PC-3 (cell line): ENCODE data around the gene RORB. TPM values are rescaled to one million over a fixed set of nuclear protein-coding genes. Genes with fewer than 3 reads are reported as not detected.

Experiments used
- ATAC-seq: fragments of 200-7000 bp; cut with Tn5 transposase; 2 replicates; pipeline ENCODE4 v1.9.1; 2020; ENCODE audit warnings: mild to moderate bottlenecking, moderate library complexity
- BruUV-seq: library from RNA; stranded (reverse); fragments of 400-500 nt; replicated peaks from 2 replicates; lab custom pipeline; 2021; lab: Mats Ljungman, UMichigan
- CTCF ChIA-PET: fragments of 300-600 bp; sonication (Branson Sonifier 250); formaldehyde crosslinking; loops from one replicate; lab custom pipeline; 2022; ENCODE audit warnings: antibody characterized with exemption; lab: Charles Lee
- POLR2A ChIA-PET: fragments of 300-600 bp; sonication (Branson Sonifier 250); formaldehyde crosslinking; loops from one replicate; lab custom pipeline; 2022; ENCODE audit warnings: antibody characterized with exemption; ENCODE audit not compliant: unreplicated experiment; lab: Charles Lee
- DNase-seq: peaks from one replicate; pipeline ENCODE4 v3.0.0-alpha.2; 2015
- H2AFZ ChIP-seq: fragments of 300-600 bp; sonication (generic); 2 replicates; pipeline ENCODE4 v1.6.0; 2016; ENCODE audit warnings: antibody characterized with exemption, low read length
- H3F3A ChIP-seq: fragments of 300-600 bp; sonication (generic); one replicate; pipeline ENCODE4 v1.6.0; 2017; ENCODE audit warnings: antibody characterized with exemption, low read length, control low read depth, mild to moderate bottlenecking; ENCODE audit not compliant: unreplicated experiment
- H3K27ac ChIP-seq: fragments of 300-600 bp; sonication (generic); 2 replicates; pipeline ENCODE4 v1.5.1; 2016; ENCODE audit warnings: mild to moderate bottlenecking, low read length
- H3K27me3 ChIP-seq: fragments of 300-600 bp; sonication (generic); 2 replicates; pipeline ENCODE4 v1.6.1; 2016; ENCODE audit warnings: low read length, mixed read lengths
- H3K36me3 ChIP-seq: fragments of 300-600 bp; sonication (generic); 2 replicates; pipeline ENCODE4 v1.6.1; 2016; ENCODE audit warnings: low read depth, mixed run types, low read length, mixed read lengths
- H3K4me1 ChIP-seq: fragments of 300-600 bp; sonication (generic); 2 replicates; pipeline ENCODE4 v1.5.1; 2016; ENCODE audit warnings: low read length; ENCODE audit not compliant: insufficient read depth
- H3K4me2 ChIP-seq: fragments of 300-600 bp; sonication (generic); 2 replicates; pipeline ENCODE4 v1.6.0; 2016; ENCODE audit warnings: low read length
- H3K4me3 ChIP-seq: fragments of 300-600 bp; sonication (generic); 2 replicates; pipeline ENCODE4 v1.5.1; 2016; ENCODE audit warnings: mild to moderate bottlenecking, low read length, mixed read lengths
- H3K79me2 ChIP-seq: fragments of 300-600 bp; sonication (generic); 2 replicates; pipeline ENCODE4 v1.6.1; 2017; ENCODE audit warnings: low read length, mixed read lengths
- H3K9ac ChIP-seq: fragments of 300-600 bp; sonication (generic); 2 replicates; pipeline ENCODE4 v1.6.0; 2016; ENCODE audit warnings: mild to moderate bottlenecking, low read length
- H3K9me2 ChIP-seq: fragments of 300-600 bp; sonication (generic); replicated peaks from 2 replicates; pipeline ENCODE4 v1.6.1; 2016; ENCODE audit warnings: mixed run types, low read length, mixed read lengths
- H3K9me3 ChIP-seq: fragments of 300-600 bp; sonication (generic); 2 replicates; pipeline ENCODE4 v1.6.1; 2016; ENCODE audit warnings: low read length, mixed read lengths
- H4K20me1 ChIP-seq: fragments of 300-600 bp; sonication (generic); 2 replicates; pipeline ENCODE4 v1.6.1; 2016; ENCODE audit warnings: low read length, mixed read lengths
- EZH2 ChIP-seq: fragments of 300-600 bp; sonication (generic); IDR thresholded peaks from one replicate; pipeline ENCODE4 v1.6.1; 2017; ENCODE audit warnings: antibody characterized with exemption, mild to moderate bottlenecking, low read length; ENCODE audit not compliant: unreplicated experiment
- EZH2phosphoT487 ChIP-seq: fragments of 300-600 bp; sonication (generic); IDR thresholded peaks from 2 replicates; pipeline ENCODE4 v1.6.1; 2018; ENCODE audit warnings: mild to moderate bottlenecking, antibody characterized with exemption, low read length, borderline replicate concordance
- intact Hi-C: fragments of 100-400 bp; cut with micrococcal nuclease; formaldehyde crosslinking; loops from 2 replicates; pipeline ENCODE4 v1.9.0; 2023
- total RNA-seq: library from RNA; depleted of rRNA; stranded (reverse); fragments of >200 nt; gene quantifications from 2 replicates; pipeline ENCODE4 v1.2.3, GENCODE V29; 2014
- TF ChIP-seq, protein P1 (sequence below): fragments of 300-600 bp; sonication (generic); conservative IDR thresholded peaks from 2 replicates; pipeline ENCODE4 v1.5.1; 2017; ENCODE audit warnings: antibody characterized with exemption, low read depth, mild to moderate bottlenecking, low read length

The RORB gene
- total RNA-seq, 1 experiment from 2014 or later: not detected

DNA sequence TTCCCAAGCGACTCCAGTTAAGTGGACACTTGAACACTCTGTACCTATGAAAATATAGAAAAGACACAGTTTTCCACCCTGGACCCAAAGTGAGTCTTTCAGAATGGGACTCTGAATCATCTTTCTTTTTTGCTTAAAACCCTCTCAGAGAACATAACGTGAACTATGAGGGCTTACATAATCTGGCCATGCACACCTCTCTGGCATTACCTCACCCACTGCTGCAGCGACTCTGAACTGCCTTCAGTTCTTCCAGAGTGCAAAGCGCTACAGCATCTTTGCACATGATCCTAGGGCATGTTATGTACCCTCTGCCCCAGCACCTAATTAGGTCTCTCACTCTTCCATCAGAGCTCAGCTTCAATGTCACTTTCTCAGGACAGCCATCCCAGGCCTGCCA is 186.2 kb downstream of the RORB start:
- intact Hi-C loops: no loop called here
- Histone ChIP-seq H3K36me3 (no peaks in the 10 kb centered on the region), H3K9me2 (no peaks in the 10 kb centered on the region), H3K4me3 (no peak overlapping the region), H3K4me2 (no peak overlapping the region), H3K79me2 (no peaks in the 10 kb centered on the region), H3K9me3 (no peaks in the 10 kb centered on the region), H3F3A (no peaks in the 10 kb centered on the region), H2AFZ (no peak overlapping the region), H3K27me3 (peaks cover 15% of the 10 kb centered on the region; the same call in 1 of the 2 replicates), H3K9ac (no peak overlapping the region), H3K4me1 (no peaks in the 10 kb centered on the region), H3K27ac (no peak overlapping the region), H4K20me1 (no peaks in the 10 kb centered on the region)
- DNase-seq: no peak
- TF ChIP-seq EZH2: no peak
- TF ChIP-seq, protein P1, sequence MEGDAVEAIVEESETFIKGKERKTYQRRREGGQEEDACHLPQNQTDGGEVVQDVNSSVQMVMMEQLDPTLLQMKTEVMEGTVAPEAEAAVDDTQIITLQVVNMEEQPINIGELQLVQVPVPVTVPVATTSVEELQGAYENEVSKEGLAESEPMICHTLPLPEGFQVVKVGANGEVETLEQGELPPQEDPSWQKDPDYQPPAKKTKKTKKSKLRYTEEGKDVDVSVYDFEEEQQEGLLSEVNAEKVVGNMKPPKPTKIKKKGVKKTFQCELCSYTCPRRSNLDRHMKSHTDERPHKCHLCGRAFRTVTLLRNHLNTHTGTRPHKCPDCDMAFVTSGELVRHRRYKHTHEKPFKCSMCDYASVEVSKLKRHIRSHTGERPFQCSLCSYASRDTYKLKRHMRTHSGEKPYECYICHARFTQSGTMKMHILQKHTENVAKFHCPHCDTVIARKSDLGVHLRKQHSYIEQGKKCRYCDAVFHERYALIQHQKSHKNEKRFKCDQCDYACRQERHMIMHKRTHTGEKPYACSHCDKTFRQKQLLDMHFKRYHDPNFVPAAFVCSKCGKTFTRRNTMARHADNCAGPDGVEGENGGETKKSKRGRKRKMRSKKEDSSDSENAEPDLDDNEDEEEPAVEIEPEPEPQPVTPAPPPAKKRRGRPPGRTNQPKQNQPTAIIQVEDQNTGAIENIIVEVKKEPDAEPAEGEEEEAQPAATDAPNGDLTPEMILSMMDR: no peak
- TF ChIP-seq EZH2phosphoT487: no peak
- ChIA-PET CTCF (no interaction called here), POLR2A (no interaction called here)
- no TSS peak for BruUV-seq
- ATAC-seq: no peak

DNA sequence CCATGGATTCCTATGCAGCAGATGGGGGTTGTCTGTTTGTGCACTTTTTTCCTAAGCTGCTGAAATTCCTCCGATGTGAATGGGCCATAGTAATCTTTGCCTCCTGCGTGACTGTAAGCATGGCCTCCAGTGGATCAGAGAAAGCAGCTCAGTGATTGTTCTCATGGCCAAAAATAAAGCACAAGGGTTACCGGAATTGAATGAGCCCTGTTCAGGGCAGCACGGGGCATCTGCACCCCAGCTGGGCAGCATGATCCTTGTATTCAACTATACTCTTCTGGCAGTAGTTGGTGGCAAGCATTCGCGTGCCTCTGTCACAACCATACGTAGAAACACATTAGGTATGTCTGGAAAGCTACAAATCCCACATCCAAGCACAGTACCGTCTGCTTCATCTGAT is 193.9 kb downstream of the RORB start:
- ChIA-PET CTCF (no interaction called here), POLR2A (no interaction called here)
- no peaks in the 10 kb centered on the region for H3K4me1 ChIP-seq
- no peak overlapping the region for H3K27ac ChIP-seq
- H3K27me3 ChIP-seq: peaks cover 10% of the 10 kb centered on the region
- no peaks in the 10 kb centered on the region for H4K20me1 ChIP-seq
- H3K79me2 ChIP-seq: no peaks in the 10 kb centered on the region
- no peak overlapping the region for H3K4me3 ChIP-seq
- H3K9me2 ChIP-seq: no peaks in the 10 kb centered on the region
- TF ChIP-seq, protein P1: no peak
- no peak for TF ChIP-seq EZH2
- no peaks in the 10 kb centered on the region for H3F3A ChIP-seq
- intact Hi-C loops: no loop called here
- no peak overlapping the region for H2AFZ ChIP-seq
- ATAC-seq: no peak
- no peak for DNase-seq
- BruUV-seq: no TSS peak
- H3K36me3 ChIP-seq: no peaks in the 10 kb centered on the region
- no peak overlapping the region for H3K9ac ChIP-seq
- H3K9me3 ChIP-seq: no peaks in the 10 kb centered on the region
- no peak overlapping the region for H3K4me2 ChIP-seq

DNA sequence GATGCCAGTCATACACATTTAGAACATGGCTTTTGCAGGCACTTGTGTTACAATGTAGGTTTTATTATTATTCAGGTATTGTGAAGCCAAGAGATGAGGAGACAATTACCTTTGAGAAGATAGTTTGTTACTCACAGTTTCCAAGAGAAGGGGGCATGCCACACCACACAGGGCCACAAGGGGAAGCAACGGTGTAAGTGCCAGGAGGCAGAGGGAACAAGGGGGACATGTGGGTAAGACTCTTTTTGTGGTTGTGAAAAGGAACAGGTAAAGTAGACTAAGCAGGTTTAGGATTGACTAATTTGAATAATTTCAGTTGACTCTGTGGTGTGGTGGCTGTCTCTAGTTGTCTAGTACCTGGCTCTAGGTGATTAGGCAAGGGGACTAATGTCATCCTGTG is 199.4 kb downstream of the RORB start:
- POLR2A ChIA-PET: no interaction called here
- no peak overlapping the region for H3K4me3 ChIP-seq
- no peaks in the 10 kb centered on the region for H4K20me1 ChIP-seq
- H3K9me3 ChIP-seq: no peaks in the 10 kb centered on the region
- H3K4me1 ChIP-seq: no peaks in the 10 kb centered on the region
- H3K79me2 ChIP-seq: no peaks in the 10 kb centered on the region
- CTCF ChIA-PET: no interaction called here
- DNase-seq: no peak
- no peaks in the 10 kb centered on the region for H3K9me2 ChIP-seq
- intact Hi-C loops: no loop called here
- no peaks in the 10 kb centered on the region for H3K36me3 ChIP-seq
- BruUV-seq: no TSS peak
- H2AFZ ChIP-seq: no peak overlapping the region
- no peak for TF ChIP-seq EZH2phosphoT487
- no peak overlapping the region for H3K27ac ChIP-seq
- ATAC-seq: no peak
- H3K27me3 ChIP-seq: no peaks in the 10 kb centered on the region
- H3K4me2 ChIP-seq: no peak overlapping the region
- H3F3A ChIP-seq: no peaks in the 10 kb centered on the region
- no peak overlapping the region for H3K9ac ChIP-seq
